ENCODE measurements around the gene DNM3. TPM values are rescaled to one million over a fixed set of nuclear protein-coding genes. Genes with fewer than 3 reads are reported as not detected.
A peak's percentile ranks its signal among the peaks of the same experiment; 100 is the strongest.
"Not testable (repeated sequence)": the region's sequence is repeated elsewhere in the genome, so short reads cannot be mapped to it uniquely, and the experiment has no call there.

The DNM3 gene
- total RNA-seq, 1 donor from 2014 or later: 3.4 TPM

DNA sequence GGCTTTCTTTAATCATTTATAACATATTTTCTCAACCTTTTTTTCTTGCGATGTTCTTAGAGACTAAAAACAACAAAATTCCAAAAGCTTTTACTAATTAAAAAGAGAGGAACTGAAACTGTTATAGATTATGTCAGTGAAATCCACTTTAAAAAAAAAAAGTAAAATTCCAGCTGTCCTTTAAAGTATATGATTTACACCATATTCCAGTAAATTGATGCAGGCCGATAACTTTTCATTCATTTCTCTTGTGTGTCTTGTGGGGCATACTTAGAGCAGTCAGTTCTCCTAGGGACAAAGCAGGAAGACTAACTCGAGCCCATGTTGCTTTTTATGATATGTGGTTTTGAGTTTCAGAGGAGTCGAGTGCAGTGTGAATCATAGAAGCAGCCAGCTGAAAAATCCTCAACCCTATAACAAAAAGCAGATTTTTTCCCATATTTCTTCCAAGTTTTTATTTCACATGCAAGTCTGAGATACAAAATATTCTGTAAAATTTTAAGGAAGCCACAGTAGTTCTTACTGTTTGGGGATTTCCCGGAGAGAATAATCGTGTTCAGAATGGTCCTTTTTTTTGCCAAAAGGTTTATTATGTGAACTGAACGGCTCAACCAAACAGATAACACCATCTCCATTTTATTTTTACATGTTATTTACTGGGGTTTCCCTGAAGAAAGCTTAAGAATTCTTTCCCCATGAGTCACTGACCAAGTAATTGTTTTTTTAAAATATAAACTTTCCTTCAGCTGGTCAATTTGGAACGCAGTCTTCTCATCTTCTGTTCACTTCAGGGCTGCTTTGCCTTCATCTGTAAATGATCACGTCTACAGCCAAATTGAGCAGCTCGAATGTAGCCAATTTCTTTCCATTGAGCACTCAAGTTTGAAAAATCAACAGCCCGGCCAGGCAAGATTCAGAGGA lies 502.2 kb downstream of the DNM3 start:
- DNase-seq (ENCODE audit: extremely low read depth, low read depth, low spot score): peak; percentile 57

DNA sequence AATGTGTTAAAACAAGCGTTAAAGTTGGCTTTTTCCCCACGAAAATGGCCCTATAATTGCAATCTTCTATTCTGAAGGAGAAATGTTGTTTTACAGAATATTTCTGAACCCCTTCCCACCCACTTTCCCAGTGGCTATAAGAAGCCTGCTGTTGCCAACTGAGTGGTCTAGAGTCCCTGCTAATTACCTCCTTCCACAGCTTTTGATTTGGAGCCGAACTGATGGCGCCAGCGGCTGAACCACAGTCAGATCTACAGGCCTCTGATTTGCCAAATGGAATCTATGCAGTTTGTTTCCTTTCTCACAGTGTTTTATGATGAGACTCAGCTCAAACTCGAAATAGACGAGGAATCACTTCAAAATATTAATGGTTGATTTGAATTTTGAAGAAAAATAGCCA lies 503.1 kb downstream of the DNM3 start:
- no peak for DNase-seq (ENCODE audit: extremely low read depth, low read depth, low spot score)

DNA sequence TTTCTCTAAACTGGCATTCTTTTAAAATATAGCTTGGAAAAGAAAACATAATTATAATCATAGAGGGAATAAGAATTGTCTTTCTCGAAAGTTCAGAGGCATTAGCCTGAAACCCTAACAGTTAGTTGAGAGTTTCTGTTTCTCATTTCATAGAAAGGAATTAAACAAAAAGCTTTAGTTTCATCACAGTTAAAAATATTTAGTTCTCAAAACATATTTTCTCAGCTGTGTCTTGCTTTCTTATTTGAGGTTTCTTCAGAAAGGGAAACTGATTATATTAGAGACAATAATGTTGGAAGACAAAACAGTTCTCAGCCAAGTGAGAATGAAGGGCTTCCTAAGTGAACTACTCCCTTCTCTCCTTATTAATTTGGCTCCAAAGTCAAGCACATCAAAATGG lies 503.8 kb downstream of the DNM3 start:
- no peak for DNase-seq (ENCODE audit: extremely low read depth, low read depth, low spot score)

GRCh38 chr1:172347416-172347815 lies 506.1 kb downstream of the DNM3 start:
- DNase-seq (ENCODE audit: extremely low read depth, low read depth, low spot score): no peak

DNA sequence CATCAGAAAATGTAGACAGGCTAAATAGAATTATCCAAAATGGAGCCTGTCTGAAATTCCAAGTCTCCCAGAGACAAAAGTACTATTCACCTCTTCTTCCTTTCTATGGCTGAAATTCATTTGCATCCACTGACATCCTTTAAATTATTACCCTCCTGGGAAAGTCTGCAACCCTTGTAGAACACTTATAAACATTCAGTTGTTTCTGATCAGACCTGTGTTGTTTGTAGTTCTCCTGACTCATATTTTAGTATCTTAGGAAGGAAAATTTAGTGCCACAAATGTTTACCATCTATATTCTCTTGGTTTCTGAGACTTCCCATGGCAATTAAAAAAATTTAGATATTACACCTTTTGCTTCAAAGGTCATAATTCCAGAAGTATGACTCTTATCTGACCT lies 509.6 kb downstream of the DNM3 start:
- DNase-seq (ENCODE audit: extremely low read depth, low read depth, low spot score): no peak

DNA sequence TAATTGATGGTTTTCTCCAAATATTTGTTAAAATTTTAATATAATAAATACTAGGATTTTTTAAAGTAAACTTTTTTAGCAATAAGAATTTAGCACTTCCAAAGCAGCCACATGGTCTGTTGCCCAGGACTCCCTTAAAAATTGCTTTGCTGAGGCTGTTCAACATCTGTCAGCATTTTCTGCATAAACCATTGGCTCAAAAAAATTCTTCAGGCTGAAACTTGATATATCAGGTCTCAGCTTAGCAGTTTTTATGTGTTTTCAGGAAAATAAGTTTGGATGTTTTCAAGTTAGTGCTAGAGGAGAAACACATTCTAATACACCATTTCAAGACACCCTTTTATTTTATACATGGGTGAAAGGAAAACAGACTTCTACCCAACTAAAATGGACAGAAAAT lies 510.0 kb downstream of the DNM3 start:
- no peak for DNase-seq (ENCODE audit: extremely low read depth, low read depth, low spot score)

DNA sequence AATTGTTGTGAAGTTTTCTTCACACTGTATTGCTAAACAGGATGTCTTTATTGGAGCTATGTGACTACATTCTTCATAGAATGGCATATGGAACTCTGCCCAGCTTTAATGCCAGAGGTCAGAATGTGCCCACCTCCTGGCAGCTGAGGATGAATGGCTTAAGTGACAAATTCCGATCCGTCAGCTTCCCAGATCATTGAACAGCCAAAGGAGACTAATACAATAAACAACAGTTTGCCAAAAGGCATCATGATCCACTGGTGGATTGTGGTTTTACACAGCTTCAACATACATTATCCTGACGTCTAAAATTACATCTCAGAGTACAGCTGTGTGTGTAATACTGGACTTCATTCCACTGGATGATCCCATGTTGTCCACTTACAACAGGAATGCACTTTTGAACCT lies 510.5 kb downstream of the DNM3 start:
- no peak for DNase-seq (ENCODE audit: extremely low read depth, low read depth, low spot score)

- no peak for DNase-seq (ENCODE audit: extremely low read depth, low read depth, low spot score)
Measured at GRCh38 chr1:172352435-172352834, 511.1 kb downstream of the DNM3 start.

- no peak for DNase-seq (ENCODE audit: extremely low read depth, low read depth, low spot score)
Measured at GRCh38 chr1:172354291-172355274, 513.3 kb downstream of the DNM3 start.

DNA sequence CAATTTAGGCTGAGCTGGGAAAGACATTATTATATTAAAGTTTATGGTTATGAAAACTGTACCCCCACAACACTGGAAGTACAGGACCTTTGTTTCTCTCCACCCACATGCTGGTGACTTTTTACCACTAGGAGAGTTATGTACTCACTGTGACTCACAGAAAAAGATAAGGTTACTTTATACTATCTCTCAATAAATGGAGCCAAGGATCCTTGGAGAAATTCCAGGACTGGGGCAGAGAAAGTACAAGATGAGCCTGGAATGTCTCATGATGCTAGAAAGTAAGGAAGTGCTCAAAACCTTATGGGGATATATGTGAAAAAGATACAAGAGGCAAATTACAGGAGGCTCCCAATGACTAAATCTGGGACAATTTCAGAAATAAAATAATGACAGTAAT lies 515.3 kb downstream of the DNM3 start:
- DNase-seq (ENCODE audit: extremely low read depth, low read depth, low spot score): no peak

- DNase-seq (ENCODE audit: extremely low read depth, low read depth, low spot score): no peak
Measured at GRCh38 chr1:172357753-172358385, 516.6 kb downstream of the DNM3 start.

DNA sequence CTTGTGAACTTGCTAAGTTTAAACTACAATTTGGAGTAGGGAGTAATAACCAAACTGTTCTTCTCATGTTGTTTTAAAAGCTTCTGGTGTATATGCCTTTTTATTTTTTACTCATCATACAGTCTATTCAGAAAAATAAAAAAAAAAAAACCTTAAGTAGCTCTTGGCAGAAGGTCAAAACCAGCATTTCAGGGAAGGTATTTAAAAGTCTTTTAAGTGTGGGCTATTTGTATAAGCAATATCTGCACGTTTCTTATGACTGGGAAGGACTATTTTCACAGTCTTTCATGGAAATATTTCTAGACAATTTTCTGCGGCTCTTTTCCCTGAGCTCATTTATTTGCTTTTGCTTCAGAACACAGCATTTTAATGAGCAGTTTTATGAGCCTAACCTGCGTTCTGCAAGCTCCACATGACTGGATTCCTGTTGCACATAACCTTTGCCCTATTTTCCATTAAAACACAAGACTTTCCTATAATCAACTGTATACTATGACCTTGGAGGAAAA lies 518.2 kb downstream of the DNM3 start:
- no peak for DNase-seq (ENCODE audit: extremely low read depth, low read depth, low spot score)

- no peak for DNase-seq (ENCODE audit: extremely low read depth, low read depth, low spot score)
Measured at GRCh38 chr1:172360511-172360910, 519.2 kb downstream of the DNM3 start.

GRCh38 chr1:172360985-172361384 lies 519.7 kb downstream of the DNM3 start:
- DNase-seq (ENCODE audit: extremely low read depth, low read depth, low spot score): no peak

- DNase-seq (ENCODE audit: extremely low read depth, low read depth, low spot score): no peak
Measured at GRCh38 chr1:172363852-172364251, 522.6 kb downstream of the DNM3 start.

DNA sequence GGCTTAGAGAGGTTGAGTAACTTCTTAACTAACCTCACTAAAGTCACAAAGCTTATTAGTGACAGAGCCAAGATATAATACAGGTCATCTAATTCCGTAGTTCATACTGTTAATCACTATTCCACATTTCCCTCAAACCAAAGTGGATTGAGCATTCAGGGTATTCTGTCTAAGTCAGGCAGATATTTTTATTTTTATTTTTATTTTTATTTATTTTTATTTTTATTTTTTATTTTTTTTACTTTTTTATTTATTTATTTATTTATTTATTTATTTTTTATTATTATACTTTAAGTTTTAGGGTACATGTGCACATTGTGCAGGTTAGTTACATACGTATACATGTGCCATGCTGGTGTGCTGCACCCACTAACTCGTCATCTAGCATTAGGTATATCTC lies 530.3 kb downstream of the DNM3 start:
- DNase-seq (ENCODE audit: extremely low read depth, low read depth, low spot score): not testable (repeated sequence)

GRCh38 chr1:172373864-172374263 lies 532.6 kb downstream of the DNM3 start:
- no peak for DNase-seq (ENCODE audit: extremely low read depth, low read depth, low spot score)

DNA sequence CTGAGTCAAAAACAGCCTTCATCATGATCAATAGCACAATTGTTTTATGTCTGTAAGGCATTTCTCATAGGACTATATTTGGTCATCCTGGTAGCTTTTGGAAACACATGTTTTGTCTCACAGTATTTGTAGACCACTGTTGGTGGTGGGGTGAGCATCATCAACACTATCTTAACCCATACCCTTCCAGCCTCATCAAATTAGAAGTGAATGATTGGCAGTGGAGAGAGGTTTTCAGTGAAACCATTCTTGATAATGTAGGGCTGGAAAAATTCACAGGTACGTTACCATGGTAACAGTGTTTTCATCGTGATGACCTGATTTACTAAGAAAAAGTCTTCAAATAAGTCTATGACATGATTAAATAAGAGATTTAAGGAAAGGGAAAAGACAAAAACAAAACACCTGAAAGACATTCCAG lies 533.9 kb downstream of the DNM3 start:
- DNase-seq (ENCODE audit: extremely low read depth, low read depth, low spot score): no peak

DNA sequence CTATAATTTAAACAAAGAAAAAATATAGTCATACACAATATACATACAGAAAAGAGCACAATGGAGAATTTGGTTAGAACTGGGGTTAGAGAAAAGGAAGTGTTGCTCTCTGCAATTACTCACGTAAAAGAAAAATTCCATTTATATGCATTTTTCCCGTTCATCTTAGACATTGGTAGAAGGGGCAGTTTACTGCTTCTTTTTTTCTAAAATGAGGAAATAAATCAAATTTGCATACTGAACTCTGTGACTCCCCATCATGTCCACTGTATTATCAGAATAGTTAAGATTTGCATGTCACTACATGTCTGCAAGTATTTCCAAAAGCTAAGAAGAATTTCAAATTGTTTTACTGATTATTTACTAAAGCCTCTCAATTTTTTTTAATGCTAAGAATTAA lies 535.1 kb downstream of the DNM3 start:
- DNase-seq (ENCODE audit: extremely low read depth, low read depth, low spot score): no peak

DNA sequence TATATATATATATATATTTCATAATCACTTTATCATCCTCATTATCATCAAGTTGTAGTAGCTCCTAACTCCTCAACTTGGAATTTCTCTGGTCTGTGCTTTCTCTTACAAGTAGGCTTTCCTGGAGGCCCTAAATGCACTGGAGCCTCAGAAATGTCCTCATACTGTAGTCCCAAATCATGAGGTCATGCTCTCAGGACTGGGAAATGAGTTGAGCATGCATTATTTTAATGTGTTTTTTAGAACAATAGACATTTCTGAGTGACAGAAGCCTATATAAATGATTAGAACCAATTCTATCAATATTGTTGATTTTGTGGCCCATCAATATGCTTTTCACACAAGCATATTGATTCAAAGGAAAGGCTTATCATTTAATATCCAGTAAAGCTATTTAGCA lies 536.3 kb downstream of the DNM3 start:
- DNase-seq (ENCODE audit: extremely low read depth, low read depth, low spot score): no peak

All from glomerular endothelial cell (primary cell).